Vagina (tissue), 2 donors: ENCODE data around the gene RNF112.

Source experiments
- POLR2A ChIP-seq, 2 donors: fragments of 450-650 bp; IDR thresholded peaks; one replicate each; pipeline ENCODE4 v1.6.1; 2017; ENCODE audit warnings: antibody characterized with exemption in 2 of 2, mild to moderate bottlenecking in 2 of 2, moderate library complexity in 2 of 2
- POLR2AphosphoS5 ChIP-seq, 2 donors: sonication (generic); formaldehyde crosslinking; IDR thresholded peaks; one replicate each; pipeline ENCODE4 v1.9.0; 2017; ENCODE audit warnings: antibody characterized with exemption in 2 of 2, mild to moderate bottlenecking in 2 of 2, low read depth in 1 of 2; ENCODE audit not compliant: insufficient read depth in 1 of 2
- TF ChIP-seq, protein P1 (sequence below), 3 experiments: fragments of 450-650 bp in 2 of 3; fragments of 200-600 bp in 1 of 3; sonication (generic) in 1 of 3; IDR thresholded peaks; one replicate each; pipeline ENCODE4 v1.5.1; 2017 to 2019; ENCODE audit warnings: antibody characterized with exemption in 3 of 3, mild to moderate bottlenecking in 2 of 3, moderate library complexity in 2 of 3

DNA sequence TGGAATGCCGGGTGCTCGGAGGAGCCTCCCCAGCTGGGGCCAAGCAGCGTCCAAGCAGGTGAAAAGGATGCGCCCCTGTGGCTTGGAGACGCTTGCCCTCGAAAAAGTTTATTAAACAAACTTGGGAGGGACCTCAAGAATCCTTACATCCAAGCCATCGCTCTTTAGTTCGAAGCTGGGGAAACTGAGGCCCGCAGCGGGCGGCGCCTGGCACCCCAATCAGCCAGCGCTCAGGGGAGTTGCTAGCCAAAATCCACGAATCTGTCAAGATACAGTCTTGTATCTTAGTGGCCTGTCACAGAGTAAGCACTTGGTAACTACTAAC is 48.0 kb upstream of the RNF112 start:
- TF ChIP-seq POLR2A (IDR thresholded peaks at IDR 0.05), result no peak
- TF ChIP-seq, protein P1, sequence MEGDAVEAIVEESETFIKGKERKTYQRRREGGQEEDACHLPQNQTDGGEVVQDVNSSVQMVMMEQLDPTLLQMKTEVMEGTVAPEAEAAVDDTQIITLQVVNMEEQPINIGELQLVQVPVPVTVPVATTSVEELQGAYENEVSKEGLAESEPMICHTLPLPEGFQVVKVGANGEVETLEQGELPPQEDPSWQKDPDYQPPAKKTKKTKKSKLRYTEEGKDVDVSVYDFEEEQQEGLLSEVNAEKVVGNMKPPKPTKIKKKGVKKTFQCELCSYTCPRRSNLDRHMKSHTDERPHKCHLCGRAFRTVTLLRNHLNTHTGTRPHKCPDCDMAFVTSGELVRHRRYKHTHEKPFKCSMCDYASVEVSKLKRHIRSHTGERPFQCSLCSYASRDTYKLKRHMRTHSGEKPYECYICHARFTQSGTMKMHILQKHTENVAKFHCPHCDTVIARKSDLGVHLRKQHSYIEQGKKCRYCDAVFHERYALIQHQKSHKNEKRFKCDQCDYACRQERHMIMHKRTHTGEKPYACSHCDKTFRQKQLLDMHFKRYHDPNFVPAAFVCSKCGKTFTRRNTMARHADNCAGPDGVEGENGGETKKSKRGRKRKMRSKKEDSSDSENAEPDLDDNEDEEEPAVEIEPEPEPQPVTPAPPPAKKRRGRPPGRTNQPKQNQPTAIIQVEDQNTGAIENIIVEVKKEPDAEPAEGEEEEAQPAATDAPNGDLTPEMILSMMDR (IDR thresholded peaks at IDR 0.05), result no peak
- no peak for TF ChIP-seq POLR2AphosphoS5 (IDR thresholded peaks at IDR 0.05; ENCODE audit: insufficient read depth in 1 of 2, low read depth in 1 of 2)
